NOMO-1 treated with DMSO at 0.1 percent for 48 hours (cell line): ENCODE data around the gene SCAPER.

Experiments used
- DNase-seq: peaks from one replicate; lab custom pipeline; 2025; ENCODE audit not compliant: unreplicated experiment; lab: John Stamatoyannopoulos, UW

The SCAPER gene

GRCh38 chr15:76341366-76342057 lies 563.6 kb downstream of the SCAPER start:
- DNase-seq: no peak

GRCh38 chr15:76340803-76341365 lies 564.3 kb downstream of the SCAPER start:
- peak; percentile 63 for DNase-seq

GRCh38 chr15:76340198-76340802 lies 564.8 kb downstream of the SCAPER start:
- DNase-seq: no peak

- DNase-seq: peak; percentile 63
Measured at GRCh38 chr15:76339305-76340197, 565.6 kb downstream of the SCAPER start.

GRCh38 chr15:76338486-76339304 lies 566.4 kb downstream of the SCAPER start:
- DNase-seq: no peak

GRCh38 chr15:76337696-76338485 lies 567.2 kb downstream of the SCAPER start:
- no peak for DNase-seq

- peak; percentile 8 for DNase-seq
Measured at GRCh38 chr15:76337059-76337695, 568.0 kb downstream of the SCAPER start.

GRCh38 chr15:76336254-76337058 lies 568.7 kb downstream of the SCAPER start, which contains the start of gene ISL2:
Gene ISL2, plus strand, starts transcription at chr15:76336773. Its CDS starts 111 bp downstream, at chr15:76336884.
- DNase-seq: peak; percentile 27

- DNase-seq: peak; percentile 26
Measured at GRCh38 chr15:76335307-76336253, 569.6 kb downstream of the SCAPER start.

GRCh38 chr15:76334438-76335306 lies 570.5 kb downstream of the SCAPER start:
- DNase-seq: no peak

GRCh38 chr15:76333720-76334437 lies 571.3 kb downstream of the SCAPER start:
- no peak for DNase-seq

GRCh38 chr15:76333309-76333708 lies 571.8 kb downstream of the SCAPER start:
- DNase-seq: no peak

GRCh38 chr15:76332796-76333195 lies 572.3 kb downstream of the SCAPER start:
- DNase-seq: no peak

- peak; percentile 7 for DNase-seq
Measured at GRCh38 chr15:76330080-76330680, 575.0 kb downstream of the SCAPER start.

GRCh38 chr15:76328958-76329357 lies 576.2 kb downstream of the SCAPER start:
- DNase-seq: no peak
